ENCODE data around the gene STX8. TPM values are rescaled to one million over a fixed set of nuclear protein-coding genes. Genes with fewer than 3 reads are reported as not detected.

Gene STX8
- total RNA-seq, 1 experiment from 2014 or later = 38.8 TPM

GRCh38 chr17:9206410-9206703 is 369.3 kb downstream of the STX8 start:
- Histone ChIP-seq H2AFZ (ENCODE audit: low read depth, low read length, poor library complexity, severe bottlenecking) (no peak overlapping the region), H3K4me2 (ENCODE audit: low read length) (no peak overlapping the region), H4K20me1 (ENCODE audit: insufficient read depth) (no peaks in the 10 kb centered on the region), H3K4me1 (ENCODE audit: control insufficient read depth in 1 of 2, insufficient read depth in 2 of 2, low read length in 2 of 2) (no peaks in the 10 kb centered on the region), H3K9me3 (ENCODE audit: control insufficient read depth in 1 of 2, insufficient read depth in 1 of 2, low read depth in 1 of 2, low read length in 2 of 2) (no peaks in the 10 kb centered on the region), H3K9ac (ENCODE audit: low read length) (no peak overlapping the region), H3K79me2 (ENCODE audit: insufficient read depth, low read length) (no peaks in the 10 kb centered on the region), H3K36me3 (ENCODE audit: control insufficient read depth in 1 of 2, insufficient read depth in 2 of 2, low read length in 2 of 2) (no peaks in the 10 kb centered on the region), H3K9me2 (ENCODE audit: insufficient read depth) (no peaks in the 10 kb centered on the region), H3K27me3 (ENCODE audit: insufficient read depth, low read length) (no peaks in the 10 kb centered on the region), H3K27ac (ENCODE audit: low read depth, low read length) (no peak overlapping the region), H3K4me3 (replicated peaks in 1 of 2; ENCODE audit: low read depth in 1 of 2, low read length in 2 of 2) (no peak overlapping the region)
- RAD21 ChIA-PET (ENCODE audit: low non-redundant PET in 1 of 2, low total read pairs in 2 of 2, uncharacterized antibody in 2 of 2, unreplicated experiment in 2 of 2) = no interaction called here
- TF ChIP-seq SP1 (IDR thresholded peaks at IDR 0.05; ENCODE audit: low read depth) (no peak), SIN3A (IDR thresholded peaks at IDR 0.05; ENCODE audit: low read depth) (no peak), ZNF274 (IDR thresholded peaks at IDR 0.05; ENCODE audit: low read depth, low read length) (no peak), POLR2A (IDR thresholded peaks at IDR 0.05; ENCODE audit: borderline replicate concordance, extremely low read depth, insufficient read depth, insufficient read length) (no peak), ZFX (IDR thresholded peaks at IDR 0.05) (no peak), SRF (IDR thresholded peaks at IDR 0.05; ENCODE audit: low read depth) (no peak), POLR2AphosphoS5 (IDR thresholded peaks at IDR 0.05; ENCODE audit: low read depth, low read length) (no peak), EZH2 (IDR thresholded peaks at IDR 0.05) (no peak), EGR1 (IDR thresholded peaks at IDR 0.05; ENCODE audit: low read depth) (no peak), TCF7L2 (IDR thresholded peaks at IDR 0.05; ENCODE audit: borderline replicate concordance, extremely low read depth, insufficient read depth, insufficient read length) (no peak), ELF1 (IDR thresholded peaks at IDR 0.05; ENCODE audit: borderline replicate concordance, low read depth) (no peak), CEBPB (IDR thresholded peaks at IDR 0.05; ENCODE audit: low read depth) (no peak), EZH2phosphoT487 (IDR thresholded peaks at IDR 0.05; ENCODE audit: borderline replicate concordance) (no peak), YY1 (IDR thresholded peaks at IDR 0.05; ENCODE audit: extremely low read depth, insufficient replicate concordance, low read depth, low read length) (no peak)
- TF ChIP-seq, protein P1, sequence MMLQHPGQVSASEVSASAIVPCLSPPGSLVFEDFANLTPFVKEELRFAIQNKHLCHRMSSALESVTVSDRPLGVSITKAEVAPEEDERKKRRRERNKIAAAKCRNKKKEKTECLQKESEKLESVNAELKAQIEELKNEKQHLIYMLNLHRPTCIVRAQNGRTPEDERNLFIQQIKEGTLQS (IDR thresholded peaks at IDR 0.05) = no peak
- TF ChIP-seq, protein P2, sequence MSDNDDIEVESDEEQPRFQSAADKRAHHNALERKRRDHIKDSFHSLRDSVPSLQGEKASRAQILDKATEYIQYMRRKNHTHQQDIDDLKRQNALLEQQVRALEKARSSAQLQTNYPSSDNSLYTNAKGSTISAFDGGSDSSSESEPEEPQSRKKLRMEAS (IDR thresholded peaks at IDR 0.05) = no peak
- TF ChIP-seq, protein P3, sequence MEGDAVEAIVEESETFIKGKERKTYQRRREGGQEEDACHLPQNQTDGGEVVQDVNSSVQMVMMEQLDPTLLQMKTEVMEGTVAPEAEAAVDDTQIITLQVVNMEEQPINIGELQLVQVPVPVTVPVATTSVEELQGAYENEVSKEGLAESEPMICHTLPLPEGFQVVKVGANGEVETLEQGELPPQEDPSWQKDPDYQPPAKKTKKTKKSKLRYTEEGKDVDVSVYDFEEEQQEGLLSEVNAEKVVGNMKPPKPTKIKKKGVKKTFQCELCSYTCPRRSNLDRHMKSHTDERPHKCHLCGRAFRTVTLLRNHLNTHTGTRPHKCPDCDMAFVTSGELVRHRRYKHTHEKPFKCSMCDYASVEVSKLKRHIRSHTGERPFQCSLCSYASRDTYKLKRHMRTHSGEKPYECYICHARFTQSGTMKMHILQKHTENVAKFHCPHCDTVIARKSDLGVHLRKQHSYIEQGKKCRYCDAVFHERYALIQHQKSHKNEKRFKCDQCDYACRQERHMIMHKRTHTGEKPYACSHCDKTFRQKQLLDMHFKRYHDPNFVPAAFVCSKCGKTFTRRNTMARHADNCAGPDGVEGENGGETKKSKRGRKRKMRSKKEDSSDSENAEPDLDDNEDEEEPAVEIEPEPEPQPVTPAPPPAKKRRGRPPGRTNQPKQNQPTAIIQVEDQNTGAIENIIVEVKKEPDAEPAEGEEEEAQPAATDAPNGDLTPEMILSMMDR (IDR thresholded peaks at IDR 0.05 in 2 of 3, conservative IDR thresholded peaks at IDR 0.05 in 1 of 3; ENCODE audit: borderline replicate concordance in 1 of 3, insufficient read depth in 1 of 3, low read depth in 2 of 3, low read length in 2 of 3) = no peak
- POLR2A ChIA-PET = no interaction called here
- no TSS peak for BruUV-seq (replicated peaks)
- intact Hi-C loops (cut with micrococcal nuclease) = no loop called here
- ATAC-seq (no peak), DNase-seq (ENCODE audit: low read depth, low spot score) (no peak)
- CTCF ChIA-PET = no interaction called here
